Sigmoid colon (tissue), 4 donors: Measurements from ENCODE around the gene PQBP1.
"Not testable (repeated sequence)": the region's sequence is repeated elsewhere in the genome, so short reads cannot be mapped to it uniquely, and the experiment has no call there.

ENCODE experiments used
- CTCF ChIP-seq, 4 experiments: fragments of 450-650 bp in 3 of 4; fragments of 200-600 bp in 1 of 4; IDR thresholded peaks; one replicate each; pipeline ENCODE4 v1.5.1; 2016 to 2019; ENCODE audit warnings: antibody characterized with exemption in 4 of 4, mild to moderate bottlenecking in 3 of 4, moderate library complexity in 2 of 4
- POLR2A ChIP-seq, 2 donors: fragments of 450-650 bp; IDR thresholded peaks; one replicate each; pipeline ENCODE4 v1.6.1; 2016; ENCODE audit warnings: antibody characterized with exemption in 2 of 2, mild to moderate bottlenecking in 2 of 2, moderate library complexity in 2 of 2
- POLR2AphosphoS5 ChIP-seq, 4 donors: sonication (generic); formaldehyde crosslinking; IDR thresholded peaks; one replicate each; pipeline ENCODE4 v1.6.1; 2017; ENCODE audit warnings: antibody characterized with exemption in 4 of 4

GRCh38 chrX:48853494-48853893 lies 44.2 kb upstream of the PQBP1 start:
- not testable (repeated sequence) for TF ChIP-seq CTCF, POLR2A, POLR2AphosphoS5 (IDR thresholded peaks at IDR 0.05)
